ENCODE data around the gene ISL1. TPM values are rescaled to one million over a fixed set of nuclear protein-coding genes. Genes with fewer than 3 reads are reported as not detected.

The ISL1 gene
- total and polyA plus RNA-seq, 2 of the 13 experiments (the other 11 are each of a cell fraction or from before 2014, with no cell fraction given): not detected

DNA sequence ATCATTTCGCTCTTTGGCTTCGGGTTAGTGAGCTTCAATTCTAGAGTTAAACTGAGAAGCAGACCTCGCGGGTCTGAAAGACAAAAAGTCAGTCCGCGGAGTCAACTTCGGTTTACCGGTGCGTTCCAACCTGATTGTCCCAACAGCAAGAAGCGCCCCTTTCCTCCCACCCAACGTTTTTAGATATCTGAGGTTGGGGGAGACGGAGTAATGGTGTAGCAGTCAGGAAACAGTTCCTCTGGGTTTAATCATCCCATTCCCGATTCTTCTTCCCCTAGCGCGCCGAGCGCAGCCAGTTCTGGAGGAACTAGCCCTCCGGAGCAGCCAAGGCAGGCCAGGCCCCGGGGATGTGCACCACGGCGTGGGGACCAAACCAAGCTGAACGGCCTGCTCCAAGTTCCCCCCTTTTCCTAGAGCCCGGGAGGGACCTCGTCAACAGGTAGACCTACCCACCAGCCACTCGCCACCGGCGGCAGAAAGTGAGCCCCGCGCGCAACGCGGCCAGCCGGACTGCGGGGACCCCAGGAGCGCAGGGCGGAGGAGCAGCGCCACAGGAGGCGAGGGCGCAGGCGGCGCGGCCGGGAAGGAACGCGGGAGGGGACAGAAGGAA lies 622 bp upstream of the ISL1 start:
- in situ Hi-C loops (cut with HindIII; ENCODE audit: extremely low pct_ligation_motif_present, low pct_unique_long_range_greater_than_20kb) (loop anchor here (25.0 kb wide), 2 partner anchors 630 to 1280 kb away; no protein-coding TSS in a partner anchor), intact Hi-C loops (cut with micrococcal nuclease; ENCODE audit: unreplicated experiment) (no loop called here)
- Histone ChIP-seq H3K9me3 (ENCODE audit: low read length) (no peaks in the 10 kb centered on the region), H3K79me2 (ENCODE audit: insufficient read depth, low read length) (no peaks in the 10 kb centered on the region), H3K4me1 (ENCODE audit: insufficient read depth, low read length) (no peaks in the 10 kb centered on the region), H2AFZ (ENCODE audit: low read length) (no peak overlapping the region), H3K4me3 (replicated peaks in 1 of 3; ENCODE audit: insufficient read depth in 1 of 3, low read depth in 2 of 3, low read length in 3 of 3) (no peak overlapping the region), H3K9ac (ENCODE audit: insufficient read depth, low read depth, low read length) (no peak overlapping the region), H3K4me2 (ENCODE audit: low read depth, low read length) (no peak overlapping the region), H3K36me3 (replicated peaks in 1 of 2; ENCODE audit: control insufficient read depth in 1 of 2, insufficient read depth in 2 of 2, low read length in 2 of 2) (no peaks in the 10 kb centered on the region), H3K27me3 (ENCODE audit: control insufficient read depth in 1 of 2, insufficient read depth in 2 of 2, low read length in 2 of 2) (peaks cover 6 to 56% of the 10 kb centered on the region in 2 experiments; a peak in 4 of 5 replicates), H3K27ac (ENCODE audit: extremely low read length, insufficient read depth, low read length) (no peak overlapping the region), H4K20me1 (ENCODE audit: insufficient read depth, low read length) (no peaks in the 10 kb centered on the region)
- ChIA-PET POLR2A (no interaction called here), CTCF (ENCODE audit: low intra/inter-chr PET ratio, low total read pairs) (no interaction called here)
- WGBS (ENCODE audit: low lambda C conversion rate): 39% methylated on average over 35 of the region's 45 CpGs
- DNase-seq (ENCODE audit: low spot score) (no peak), FAIRE-seq (no peak), ATAC-seq (no peak)
- BruUV-seq (replicated peaks): no TSS peak
- TF ChIP-seq, protein P1, sequence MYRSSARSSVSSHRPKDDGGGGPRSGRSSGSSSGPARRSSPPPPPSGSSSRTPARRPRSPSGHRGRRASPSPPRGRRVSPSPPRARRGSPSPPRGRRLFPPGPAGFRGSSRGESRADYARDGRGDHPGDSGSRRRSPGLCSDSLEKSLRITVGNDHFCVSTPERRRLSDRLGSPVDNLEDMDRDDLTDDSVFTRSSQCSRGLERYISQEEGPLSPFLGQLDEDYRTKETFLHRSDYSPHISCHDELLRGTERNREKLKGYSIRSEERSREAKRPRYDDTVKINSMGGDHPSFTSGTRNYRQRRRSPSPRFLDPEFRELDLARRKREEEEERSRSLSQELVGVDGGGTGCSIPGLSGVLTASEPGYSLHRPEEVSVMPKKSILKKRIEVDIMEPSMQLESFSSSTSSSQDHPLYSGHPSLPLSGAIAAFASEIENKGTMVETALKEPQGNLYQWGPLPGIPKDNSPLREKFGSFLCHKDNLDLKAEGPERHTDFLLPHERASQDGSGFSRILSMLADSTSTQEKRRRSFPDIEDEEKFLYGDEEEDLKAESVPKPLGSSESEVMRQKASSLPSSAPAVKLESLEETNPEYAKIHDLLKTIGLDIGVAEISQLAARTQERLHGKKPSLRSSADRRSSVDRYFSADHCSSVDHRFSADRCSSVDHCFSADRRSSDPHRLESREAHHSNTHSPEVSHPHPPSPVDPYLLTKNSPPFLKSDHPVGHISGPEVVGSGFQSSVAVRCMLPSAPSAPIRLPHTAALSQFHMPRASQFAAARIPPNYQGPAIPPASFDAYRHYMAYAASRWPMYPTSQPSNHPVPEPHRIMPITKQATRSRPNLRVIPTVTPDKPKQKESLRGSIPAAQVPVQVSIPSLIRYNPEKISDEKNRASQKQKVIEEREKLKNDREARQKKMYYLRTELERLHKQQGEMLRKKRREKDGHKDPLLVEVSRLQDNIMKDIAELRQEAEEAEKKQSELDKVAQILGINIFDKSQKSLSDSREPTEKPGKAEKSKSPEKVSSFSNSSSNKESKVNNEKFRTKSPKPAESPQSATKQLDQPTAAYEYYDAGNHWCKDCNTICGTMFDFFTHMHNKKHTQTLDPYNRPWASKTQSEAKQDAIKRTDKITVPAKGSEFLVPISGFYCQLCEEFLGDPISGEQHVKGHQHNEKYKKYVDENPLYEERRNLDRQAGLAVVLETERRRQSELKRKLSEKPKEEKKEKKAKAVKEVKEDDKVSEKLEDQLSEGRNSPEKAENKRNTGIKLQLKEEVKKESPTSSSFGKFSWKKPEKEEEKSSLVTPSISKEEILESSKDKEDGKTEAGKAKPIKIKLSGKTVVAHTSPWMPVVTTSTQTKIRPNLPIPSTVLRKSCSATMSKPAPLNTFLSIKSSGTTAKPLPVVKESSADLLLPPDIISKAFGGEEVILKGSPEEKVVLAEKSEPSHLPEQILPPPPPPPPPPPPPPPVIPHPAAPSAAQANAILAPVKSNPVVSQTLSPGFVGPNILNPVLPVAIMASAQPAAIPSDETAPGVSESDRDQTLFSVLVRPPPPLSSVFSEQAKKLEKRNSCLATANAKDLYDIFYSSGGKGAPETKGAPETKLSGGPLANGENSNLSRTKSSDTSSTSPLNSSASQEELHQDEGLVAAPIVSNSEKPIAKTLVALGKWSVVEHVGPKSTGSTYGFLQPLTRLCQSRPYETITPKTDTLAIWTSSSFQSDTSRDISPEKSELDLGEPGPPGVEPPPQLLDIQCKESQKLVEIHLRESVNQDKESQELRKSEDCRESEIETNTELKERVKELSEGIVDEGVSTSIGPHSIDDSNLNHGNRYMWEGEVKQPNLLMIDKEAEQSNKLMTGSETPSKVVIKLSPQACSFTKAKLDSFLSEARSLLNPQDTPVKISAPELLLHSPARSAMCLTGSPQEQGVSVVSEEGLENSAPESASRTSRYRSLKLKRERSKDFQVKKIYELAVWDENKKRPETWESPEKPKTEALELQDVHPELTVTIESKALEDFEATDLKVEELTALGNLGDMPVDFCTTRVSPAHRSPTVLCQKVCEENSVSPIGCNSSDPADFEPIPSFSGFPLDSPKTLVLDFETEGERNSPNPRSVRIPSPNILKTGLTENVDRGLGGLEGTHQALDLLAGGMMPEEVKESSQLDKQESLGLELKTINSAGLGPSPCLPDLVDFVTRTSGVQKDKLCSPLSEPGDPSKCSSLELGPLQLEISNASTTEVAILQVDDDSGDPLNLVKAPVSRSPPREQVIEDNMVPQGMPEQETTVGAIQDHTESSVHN (CRISPR knock-in tag; IDR thresholded peaks at IDR 0.05): no peak
- TF ChIP-seq ARNT (IDR thresholded peaks at IDR 0.05): no peak
- no peak for TF ChIP-seq ZNF614 (CRISPR knock-in tag; IDR thresholded peaks at IDR 0.05; ENCODE audit: borderline replicate concordance)
- TF ChIP-seq, protein P2, sequence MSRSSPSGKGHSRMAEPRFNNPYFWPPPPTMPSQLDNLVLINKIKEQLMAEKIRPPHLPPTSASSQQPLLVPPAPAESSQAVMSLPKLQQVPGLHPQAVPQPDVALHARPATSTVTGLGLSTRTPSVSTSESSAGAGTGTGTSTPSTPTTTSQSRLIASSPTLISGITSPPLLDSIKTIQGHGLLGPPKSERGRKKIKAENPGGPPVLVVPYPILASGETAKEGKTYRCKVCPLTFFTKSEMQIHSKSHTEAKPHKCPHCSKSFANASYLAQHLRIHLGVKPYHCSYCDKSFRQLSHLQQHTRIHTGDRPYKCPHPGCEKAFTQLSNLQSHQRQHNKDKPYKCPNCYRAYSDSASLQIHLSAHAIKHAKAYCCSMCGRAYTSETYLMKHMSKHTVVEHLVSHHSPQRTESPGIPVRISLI (CRISPR knock-in tag; IDR thresholded peaks at IDR 0.05; ENCODE audit: borderline replicate concordance): no peak
- no peak for TF ChIP-seq ZNF33A (CRISPR knock-in tag; IDR thresholded peaks at IDR 0.05; ENCODE audit: borderline replicate concordance)
- TF ChIP-seq ZNF768 (CRISPR knock-in tag; IDR thresholded peaks at IDR 0.05): no peak
